Neural cell (in vitro differentiated cells): Measurements from ENCODE around the gene MNS1. TPM values are rescaled to one million over a fixed set of nuclear protein-coding genes. Genes with fewer than 3 reads are reported as not detected.

Experiments
- H2AFZ ChIP-seq: fragments of 200-600, 300-800 bp; sonication (generic), shearing (Covaris generic); 2 replicates; pipeline ENCODE4 v1.6.0; 2014; ENCODE audit warnings: low read depth, mild to moderate bottlenecking, antibody characterized with exemption, low read length, moderate library complexity
- H3F3A ChIP-seq: fragments of 200-600 bp; shearing (Covaris generic); 2 replicates; pipeline ENCODE4 v1.6.1; 2016; ENCODE audit warnings: mild to moderate bottlenecking, moderate library complexity, mixed read lengths, antibody characterized with exemption, low read length; ENCODE audit not compliant: insufficient read depth, poor library complexity, severe bottlenecking
- H3K27ac ChIP-seq: fragments of 200-600, 300-800 bp; sonication (generic), shearing (Covaris generic); 2 replicates; pipeline ENCODE4 v1.5.1; 2014; ENCODE audit warnings: mild to moderate bottlenecking, low read length, moderate library complexity
- H3K27me3 ChIP-seq: fragments of 300-800, 200-600 bp; sonication (generic), shearing (Covaris generic); 2 replicates; pipeline ENCODE4 v1.6.0; 2014; ENCODE audit warnings: mild to moderate bottlenecking, low read depth, low read length, moderate library complexity; ENCODE audit not compliant: insufficient read depth
- H3K36me3 ChIP-seq: fragments of 300-800, 200-600 bp; sonication (generic), shearing (Covaris generic); 2 replicates; pipeline ENCODE4 v1.5.1; 2014; ENCODE audit warnings: mild to moderate bottlenecking, antibody characterized with exemption, low read length, moderate library complexity; ENCODE audit not compliant: insufficient read depth
- H3K4me2 ChIP-seq: fragments of 300-800, 200-600 bp; sonication (generic), shearing (Covaris generic); 2 replicates; pipeline ENCODE4 v1.6.0; 2014; ENCODE audit warnings: mild to moderate bottlenecking, low read length
- H3K4me3 ChIP-seq: fragments of 300-800, 200-600 bp; sonication (generic), shearing (Covaris generic); 2 replicates; pipeline ENCODE4 v1.5.1; 2014; ENCODE audit warnings: mild to moderate bottlenecking, low read length, moderate library complexity
- H3K79me2 ChIP-seq: fragments of 200-600 bp; shearing (Covaris generic); replicated peaks from 2 replicates; pipeline ENCODE4 v1.6.0; 2014; ENCODE audit warnings: mild to moderate bottlenecking, low read length, moderate library complexity; ENCODE audit not compliant: insufficient read depth
- H3K9ac ChIP-seq: fragments of 300-800, 200-600 bp; sonication (generic), shearing (Covaris generic); 2 replicates; pipeline ENCODE4 v1.6.1; 2016; ENCODE audit warnings: mild to moderate bottlenecking, low read length, mixed read lengths
- H3K9me2 ChIP-seq: fragments of 200-600 bp; shearing (Covaris generic); 2 replicates; pipeline ENCODE4 v1.6.1; 2016; ENCODE audit warnings: mild to moderate bottlenecking, low read length, mixed read lengths; ENCODE audit not compliant: insufficient read depth
- H3K9me3 ChIP-seq: fragments of 200-600, 300-800 bp; sonication (generic), shearing (Covaris generic); 2 replicates; pipeline ENCODE4 v1.6.1; 2016; ENCODE audit warnings: mild to moderate bottlenecking, mixed run types, low read length, moderate library complexity, mixed read lengths
- H4K20me1 ChIP-seq: fragments of 200-600 bp; shearing (Covaris generic); 2 replicates; pipeline ENCODE4 v1.6.1; 2016; ENCODE audit warnings: mild to moderate bottlenecking, mixed run types; ENCODE audit not compliant: insufficient read depth
- CTCF ChIP-seq: fragments of 450-650 bp; IDR thresholded peaks from 2 replicates; pipeline ENCODE4 v1.5.1; 2014; ENCODE audit warnings: antibody characterized with exemption, mild to moderate bottlenecking, moderate library complexity; ENCODE audit not compliant: poor library complexity, severe bottlenecking
- EP300 ChIP-seq: fragments of 450-650 bp; conservative IDR thresholded peaks from 2 replicates; pipeline ENCODE4 v1.6.1; 2014; ENCODE audit warnings: antibody characterized with exemption, mild to moderate bottlenecking, moderate library complexity; ENCODE audit not compliant: poor library complexity, severe bottlenecking
- EZH2 ChIP-seq: fragments of 200-600, 300-800 bp; shearing (Covaris generic), sonication (generic); IDR thresholded peaks from 2 replicates; pipeline ENCODE4 v1.6.1; 2014; ENCODE audit warnings: antibody characterized with exemption, low read length, borderline replicate concordance, mild to moderate bottlenecking; ENCODE audit not compliant: insufficient read depth, poor library complexity, severe bottlenecking
- MXI1 ChIP-seq: fragments of 450-650 bp; conservative IDR thresholded peaks from 2 replicates; pipeline ENCODE4 v1.6.1; 2014; ENCODE audit warnings: antibody characterized with exemption, mild to moderate bottlenecking; ENCODE audit not compliant: poor library complexity, severe bottlenecking
- POLR2AphosphoS5 ChIP-seq: IDR thresholded peaks from 2 replicates; pipeline ENCODE4 v1.6.1; 2012
- RAD21 ChIP-seq: fragments of 450-650 bp; conservative IDR thresholded peaks from 2 replicates; pipeline ENCODE4 v1.6.1; 2014; ENCODE audit warnings: antibody characterized with exemption, mild to moderate bottlenecking, moderate library complexity
- REST ChIP-seq: IDR thresholded peaks from 2 replicates; pipeline ENCODE4 v1.6.1; 2012; ENCODE audit warnings: borderline replicate concordance
- SMC3 ChIP-seq: fragments of 450-650 bp; conservative IDR thresholded peaks from 2 replicates; pipeline ENCODE4 v1.6.1; 2014; ENCODE audit warnings: antibody characterized with exemption, mild to moderate bottlenecking, moderate library complexity; ENCODE audit not compliant: poor library complexity
- TAF1 ChIP-seq: IDR thresholded peaks from 2 replicates; pipeline ENCODE4 v1.6.1; 2012; ENCODE audit warnings: low read depth
- polyA plus RNA-seq: library from polyadenylated mRNA; depleted of rRNA; stranded (reverse); fragments of >200 nt; gene quantifications from 2 replicates; pipeline ENCODE4 v1.2.3, GENCODE V29; 2014

MNS1 gene
- polyA plus RNA-seq, 1 donor from 2014 or later = not detected

- H2AFZ ChIP-seq = no peak overlapping the region
- H3K4me3 ChIP-seq = no peak overlapping the region
- no peaks in the 10 kb centered on the region for H3K27me3 ChIP-seq
- no peaks in the 10 kb centered on the region for H3K79me2 ChIP-seq
- no peaks in the 10 kb centered on the region for H3F3A ChIP-seq
- H3K9me2 ChIP-seq = no peaks in the 10 kb centered on the region
- H3K27ac ChIP-seq = no peak overlapping the region
- TF ChIP-seq CTCF = no peak
- TF ChIP-seq EP300 = no peak
- no peak for TF ChIP-seq EZH2
- TF ChIP-seq POLR2AphosphoS5 = no peak
- TF ChIP-seq TAF1 = no peak
- TF ChIP-seq MXI1 = no peak
- no peaks in the 10 kb centered on the region for H3K36me3 ChIP-seq
- H4K20me1 ChIP-seq = no peaks in the 10 kb centered on the region
- no peaks in the 10 kb centered on the region for H3K9me3 ChIP-seq
- no peak overlapping the region for H3K9ac ChIP-seq
- no peak overlapping the region for H3K4me2 ChIP-seq
Observed at GRCh38 chr15:56468401-56468800, 3.5 kb upstream of the MNS1 start.

GRCh38 chr15:56467616-56468015 lies 2.7 kb upstream of the MNS1 start:
- Histone ChIP-seq H3K79me2 (no peaks in the 10 kb centered on the region), H3K36me3 (no peaks in the 10 kb centered on the region), H3K4me2 (no peak overlapping the region), H3K4me3 (no peak overlapping the region), H3K9ac (no peak overlapping the region), H3K9me2 (no peaks in the 10 kb centered on the region), H3K27me3 (no peaks in the 10 kb centered on the region), H4K20me1 (no peaks in the 10 kb centered on the region), H3K27ac (no peak overlapping the region), H2AFZ (no peak overlapping the region), H3F3A (no peaks in the 10 kb centered on the region), H3K9me3 (no peaks in the 10 kb centered on the region)
- TF ChIP-seq MXI1 (no peak), TAF1 (no peak), CTCF (no peak), SMC3 (no peak), RAD21 (no peak), POLR2AphosphoS5 (no peak)

- Histone ChIP-seq H3K9me3 (no peaks in the 10 kb centered on the region), H3K79me2 (no peaks in the 10 kb centered on the region), H3K4me3 (no peak overlapping the region), H3K9ac (no peak overlapping the region), H2AFZ (no peak overlapping the region), H3K27ac (no peak overlapping the region), H3K9me2 (no peaks in the 10 kb centered on the region), H3K4me2 (no peak overlapping the region), H3K36me3 (no peaks in the 10 kb centered on the region), H3K27me3 (no peaks in the 10 kb centered on the region), H3F3A (no peaks in the 10 kb centered on the region), H4K20me1 (no peaks in the 10 kb centered on the region)
- TF ChIP-seq RAD21 (no peak), MXI1 (no peak), SMC3 (no peak), EZH2 (no peak), POLR2AphosphoS5 (no peak), EP300 (no peak), TAF1 (no peak), REST (no peak), CTCF (no peak)
Observed at GRCh38 chr15:56460947-56461346, 4.0 kb downstream of the MNS1 start.
